Mesodermal cell (in vitro differentiated cells): ENCODE measurements around the gene RPH3AL.
"Not testable (repeated sequence)": the region's sequence is repeated elsewhere in the genome, so short reads cannot be mapped to it uniquely, and the experiment has no call there.

Source experiments
- H3K27ac ChIP-seq: 2 replicates; pipeline ENCODE4 v1.7.0; 2013; ENCODE audit warnings: mild to moderate bottlenecking, low read depth, low read length, moderate library complexity; ENCODE audit not compliant: severe bottlenecking
- H3K36me3 ChIP-seq: 2 replicates; pipeline ENCODE4 v1.7.1; 2013; ENCODE audit warnings: mild to moderate bottlenecking, low read length, moderate library complexity; ENCODE audit not compliant: control insufficient read depth, insufficient read depth
- H3K4me1 ChIP-seq: one replicate; pipeline ENCODE4 v1.7.1; 2013; ENCODE audit warnings: mild to moderate bottlenecking, low read length; ENCODE audit not compliant: insufficient read depth, control insufficient read depth, poor library complexity, severe bottlenecking
- H3K4me3 ChIP-seq: 2 replicates; pipeline ENCODE4 v1.7.0; 2013; ENCODE audit warnings: low read length, control low read depth, mild to moderate bottlenecking; ENCODE audit not compliant: insufficient read depth, poor library complexity, severe bottlenecking; ENCODE audit errors: extremely low read depth
- H3K9me3 ChIP-seq: 2 replicates; pipeline ENCODE4 v1.7.1; 2013; ENCODE audit warnings: mild to moderate bottlenecking, low read length, moderate library complexity; ENCODE audit not compliant: control insufficient read depth
- WGBS, 2 experiments: methylation state at CpG; one replicate each; pipeline ENCODE4 v1.1.5; 2013; ENCODE audit warnings: missing lambda C conversion rate in 2 of 2; ENCODE audit not compliant: insufficient coverage in 2 of 2; 5-methylcytosine and 5-hydroxymethylcytosine counted together

The RPH3AL gene

DNA sequence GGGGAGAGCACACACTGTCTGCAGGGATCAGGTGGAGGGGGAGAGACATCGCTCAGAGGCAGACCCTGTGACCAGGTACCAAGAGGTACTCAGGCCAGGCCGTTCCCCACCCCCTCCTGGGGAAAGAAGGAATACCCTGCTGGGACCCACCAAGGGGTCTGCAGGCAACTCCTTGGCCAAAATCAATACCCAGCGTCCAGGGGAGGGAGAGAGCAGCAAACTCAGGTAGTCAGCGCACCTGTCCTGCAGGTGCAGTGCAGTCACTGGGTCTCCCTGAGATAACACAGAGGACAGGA lies 113.7 kb downstream of the RPH3AL start:
- Histone ChIP-seq H3K4me3 (no peak overlapping the region), H3K36me3 (no peaks in the 10 kb centered on the region), H3K4me1 (peaks cover 8% of the 10 kb centered on the region), H3K27ac (no peak overlapping the region), H3K9me3 (no peaks in the 10 kb centered on the region)
- 74 to 85% methylated on average over 3 to 4 of the region's 4 CpGs for WGBS, 2 experiments

DNA sequence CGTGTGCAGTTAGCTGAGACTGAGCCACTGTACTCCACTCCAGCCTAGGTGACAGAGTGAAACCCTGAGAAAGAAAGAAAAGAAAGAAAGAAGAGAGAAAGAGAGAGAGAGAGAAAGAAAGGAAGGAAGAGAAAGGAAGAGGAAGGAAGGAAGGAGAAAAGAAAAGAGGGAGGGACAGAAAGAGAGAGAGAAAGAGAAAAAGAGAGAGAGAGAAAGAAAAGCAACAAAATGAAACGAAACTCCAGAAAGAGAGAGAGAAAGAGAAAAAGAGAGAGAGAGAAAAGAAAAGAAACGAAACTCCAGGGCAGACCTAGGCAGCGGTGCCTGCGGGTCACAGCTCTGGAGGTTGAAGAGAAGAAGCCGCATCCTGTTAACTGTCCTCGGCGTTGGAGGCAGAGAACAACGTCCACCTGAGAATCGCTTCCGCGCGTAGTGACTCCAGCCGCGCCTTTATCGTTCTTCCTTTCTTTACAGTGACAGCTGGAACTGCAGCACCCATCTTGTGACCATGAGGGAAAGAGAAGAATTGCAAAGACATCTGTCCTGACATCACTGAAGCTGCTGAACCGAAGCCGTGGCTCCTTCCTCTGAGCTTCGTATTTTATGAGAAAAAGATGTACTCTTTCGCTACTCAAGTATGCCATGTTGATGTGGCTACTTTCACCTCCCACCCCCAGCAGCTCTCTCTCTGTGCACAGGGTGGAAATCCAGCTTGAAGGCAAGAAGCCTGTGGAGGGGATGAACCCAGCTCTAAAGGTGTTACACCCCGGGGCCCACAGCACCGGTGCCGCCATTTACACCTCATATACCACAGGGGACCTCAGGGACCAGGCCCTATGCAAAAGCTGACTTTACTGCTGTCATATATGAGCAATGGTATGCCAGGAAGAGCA lies 114.3 kb downstream of the RPH3AL start:
- Histone ChIP-seq H3K4me3 (no peak overlapping the region), H3K36me3 (no peaks in the 10 kb centered on the region), H3K27ac (no peak overlapping the region), H3K4me1 (peaks cover 11% of the 10 kb centered on the region), H3K9me3 (no peaks in the 10 kb centered on the region)
- 85 to 93% methylated on average over 18 to 19 of the region's 23 CpGs for WGBS, 2 experiments

DNA sequence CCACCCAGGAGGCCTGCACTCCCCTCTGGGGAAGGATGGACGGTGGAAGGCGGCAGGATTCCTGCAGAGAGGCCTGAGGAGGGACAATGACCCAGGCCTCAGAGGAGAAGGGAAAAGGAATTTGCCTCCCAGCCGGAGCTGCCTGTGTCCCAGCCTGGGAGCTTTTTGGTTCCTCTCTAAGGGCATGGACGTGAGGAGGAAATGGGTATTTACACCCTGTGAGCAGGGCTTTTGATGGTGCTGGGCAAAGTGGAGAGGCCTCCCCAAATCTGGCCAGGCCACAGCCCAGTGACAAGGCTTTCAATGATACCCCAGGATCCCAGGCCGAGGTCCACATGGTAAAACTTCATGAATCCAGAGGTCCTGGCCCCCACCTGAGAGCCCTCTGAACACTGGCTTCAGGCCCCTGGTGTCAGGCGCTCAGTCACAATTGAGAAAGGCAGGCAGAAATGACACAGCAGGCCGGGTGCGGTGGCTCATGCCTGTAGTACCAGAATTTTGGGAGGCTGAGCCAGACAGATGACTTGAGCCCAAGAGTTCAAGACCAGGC lies 115.1 kb downstream of the RPH3AL start:
- Histone ChIP-seq H3K27ac (no peak overlapping the region), H3K4me3 (no peak overlapping the region), H3K4me1 (peaks cover 17% of the 10 kb centered on the region), H3K9me3 (no peaks in the 10 kb centered on the region), H3K36me3 (no peaks in the 10 kb centered on the region)
- 68 to 81% methylated on average over 6 to 8 of the region's 8 CpGs for WGBS, 2 experiments

DNA sequence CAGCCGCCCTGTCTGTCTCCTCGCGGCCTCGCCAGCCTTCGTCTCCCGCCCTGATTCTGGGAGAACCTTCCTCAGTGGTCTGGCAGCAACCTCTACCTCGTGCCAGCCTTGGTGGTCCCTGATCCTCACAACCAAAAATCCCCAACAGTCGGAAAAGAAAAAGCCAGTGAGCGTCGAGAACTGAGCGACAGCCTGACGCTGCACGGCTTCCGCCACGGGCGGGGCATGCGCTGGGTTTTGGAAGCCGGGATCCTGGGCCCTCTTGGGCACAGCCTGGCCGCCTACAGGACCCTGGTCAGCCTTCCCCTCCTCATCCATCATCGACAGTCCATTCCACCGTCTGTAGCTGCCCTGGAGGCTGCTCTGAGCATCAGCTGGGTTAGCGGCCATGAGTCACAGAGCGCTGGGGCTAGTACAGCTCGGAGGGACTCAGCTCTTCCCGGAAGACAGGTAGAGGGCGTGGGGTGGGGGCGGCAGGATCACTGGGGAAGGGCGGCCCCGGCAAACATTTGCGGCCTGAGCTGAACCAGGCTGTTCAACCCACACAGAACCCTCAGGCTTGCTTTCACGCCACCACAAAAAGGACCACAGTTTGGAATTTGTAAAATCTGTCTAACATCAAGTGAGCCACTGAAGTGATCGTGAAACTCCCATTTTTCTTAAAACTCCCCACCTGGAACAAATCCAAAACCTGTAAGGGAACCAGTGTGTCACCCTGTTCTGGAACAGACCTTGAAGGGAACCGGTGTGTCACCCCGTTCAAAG lies 115.8 kb downstream of the RPH3AL start:
- Histone ChIP-seq H3K27ac (no peak overlapping the region), H3K36me3 (no peaks in the 10 kb centered on the region), H3K9me3 (no peaks in the 10 kb centered on the region), H3K4me1 (peaks cover 17% of the 10 kb centered on the region), H3K4me3 (no peak overlapping the region)
- WGBS, 2 experiments: 81 to 82% methylated on average over 27 to 34 of the region's 34 CpGs

DNA sequence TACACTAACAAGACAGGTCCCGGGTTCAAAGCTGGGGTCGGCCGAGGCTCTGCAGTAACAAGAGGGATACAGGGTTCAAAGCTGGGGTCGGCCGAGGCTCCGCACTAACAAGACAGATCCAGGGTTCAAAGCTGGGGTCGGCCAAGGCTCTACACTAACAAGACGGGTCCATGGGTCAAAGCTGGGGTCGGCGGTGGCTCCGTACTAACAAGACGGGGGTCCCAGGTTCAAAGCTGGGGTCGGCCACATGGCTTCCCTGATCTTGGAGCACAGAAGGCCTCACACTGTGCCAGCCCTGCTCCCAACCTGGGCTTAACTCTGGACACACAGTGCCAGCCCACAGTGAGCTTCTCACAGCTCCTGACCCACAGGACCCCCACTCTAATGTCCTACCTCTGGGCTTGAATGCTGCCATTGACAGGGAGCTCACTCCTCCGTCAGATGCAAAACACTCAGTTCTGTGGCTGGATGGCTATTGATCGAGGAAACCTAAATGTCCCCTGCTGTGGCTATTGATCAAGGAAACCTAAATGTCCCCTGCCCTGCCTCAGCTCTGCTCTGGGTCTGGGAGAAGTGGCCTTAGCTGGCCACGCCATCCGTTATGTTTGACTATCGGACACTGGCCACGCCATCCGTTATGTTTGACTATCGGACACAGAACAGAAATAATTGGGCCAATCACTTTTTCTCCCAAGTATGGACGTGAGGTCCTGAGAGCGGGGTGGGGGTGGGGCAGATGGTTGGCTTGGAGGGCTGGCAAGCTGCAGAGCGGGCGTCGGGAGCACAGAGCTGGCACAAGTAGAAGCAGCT lies 116.6 kb downstream of the RPH3AL start:
- H3K36me3 ChIP-seq: no peaks in the 10 kb centered on the region
- H3K4me1 ChIP-seq: peaks cover 17% of the 10 kb centered on the region
- H3K4me3 ChIP-seq: no peak overlapping the region
- H3K27ac ChIP-seq: no peak overlapping the region
- H3K9me3 ChIP-seq: no peaks in the 10 kb centered on the region
- WGBS, 2 experiments: 90 to 93% methylated on average over 12 to 26 of the region's 26 CpGs

DNA sequence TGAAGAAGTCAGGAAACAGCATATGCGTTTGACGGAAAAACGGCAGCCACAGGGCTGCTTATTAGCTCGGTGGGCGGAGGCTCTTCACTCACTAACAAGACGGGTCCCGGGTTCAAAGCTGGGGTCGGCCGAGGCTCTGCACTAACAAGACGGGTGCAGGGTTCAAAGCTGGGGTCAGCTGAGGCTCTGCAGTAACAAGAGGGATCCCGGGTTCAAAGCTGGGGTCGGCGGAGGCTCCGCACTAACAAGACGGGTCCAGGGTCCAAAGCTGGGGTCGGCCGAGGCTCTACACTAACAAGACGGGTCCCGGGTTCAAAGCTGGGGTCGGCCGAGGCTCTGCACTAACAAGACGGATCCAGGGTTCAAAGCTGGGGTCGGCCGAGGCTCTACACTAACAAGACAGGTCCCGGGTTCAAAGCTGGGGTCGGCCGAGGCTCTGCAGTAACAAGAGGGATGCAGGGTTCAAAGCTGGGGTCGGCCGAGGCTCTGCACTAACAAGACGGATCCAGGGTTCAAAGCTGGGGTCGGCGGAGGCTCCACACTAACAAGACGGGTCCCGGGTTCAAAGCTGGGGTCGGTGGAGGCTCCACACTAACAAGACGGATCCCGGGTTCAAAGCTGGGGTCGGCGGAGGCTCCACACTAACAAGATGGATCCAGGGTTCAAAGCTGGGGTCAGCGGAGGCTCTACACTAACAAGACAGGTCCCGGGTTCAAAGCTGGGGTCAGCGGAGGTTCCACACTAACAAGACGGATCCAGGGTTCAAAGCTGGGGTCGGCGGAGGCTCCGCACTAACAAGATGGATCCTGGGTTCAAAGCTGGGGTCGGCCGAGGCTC lies 117.4 kb downstream of the RPH3AL start:
- H3K36me3 ChIP-seq, H3K27ac ChIP-seq, H3K9me3 ChIP-seq, H3K4me3 ChIP-seq: not testable (repeated sequence)
- 94 to 95% methylated on average over 41 to 42 of the region's 48 CpGs for WGBS, 2 experiments
- H3K4me1 ChIP-seq: peaks cover 17% of the 10 kb centered on the region

DNA sequence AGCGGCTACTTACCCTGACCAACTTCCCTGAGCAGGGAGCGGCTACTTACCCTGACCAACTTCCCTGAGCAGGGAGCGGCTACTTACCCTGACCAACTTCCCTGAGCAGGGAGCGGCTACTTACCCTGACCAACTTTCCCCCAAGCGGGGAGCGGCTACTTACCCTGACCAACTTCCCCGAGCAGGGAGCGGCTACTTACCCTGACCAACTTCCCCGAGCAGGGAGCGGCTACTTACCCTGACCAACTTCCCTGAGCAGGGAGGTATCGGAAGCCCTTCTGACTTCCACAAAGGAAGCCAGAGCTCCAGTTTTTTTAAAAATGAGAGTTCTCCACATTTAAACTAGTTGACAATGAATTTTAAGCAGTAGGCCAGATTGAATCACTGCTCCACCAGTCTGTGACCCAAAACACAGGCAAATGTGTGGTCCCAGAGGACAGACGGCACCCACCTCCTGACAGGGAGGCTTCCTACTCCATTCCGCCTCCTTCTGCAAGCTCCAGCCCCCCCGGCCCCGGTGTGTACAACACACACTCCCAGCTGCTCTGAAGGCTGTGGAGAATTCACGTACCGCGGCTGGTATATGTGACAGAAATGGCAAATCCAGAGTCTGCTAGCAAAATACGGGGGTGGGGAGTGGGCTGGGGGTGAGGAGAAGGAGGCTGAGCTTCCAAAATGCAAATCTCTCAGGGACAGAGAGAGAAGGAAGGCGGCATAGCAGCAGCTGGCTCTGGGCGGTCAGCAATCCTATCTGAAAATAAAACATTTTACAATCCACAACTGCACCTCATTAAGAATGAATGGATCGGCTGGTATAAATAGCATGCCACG lies 118.2 kb downstream of the RPH3AL start:
- not testable (repeated sequence) for H3K9me3 ChIP-seq, H3K36me3 ChIP-seq, H3K27ac ChIP-seq, H3K4me3 ChIP-seq
- 73 to 74% methylated on average over 7 to 9 of the region's 23 CpGs for WGBS, 2 experiments
- H3K4me1 ChIP-seq: peaks cover 18% of the 10 kb centered on the region

DNA sequence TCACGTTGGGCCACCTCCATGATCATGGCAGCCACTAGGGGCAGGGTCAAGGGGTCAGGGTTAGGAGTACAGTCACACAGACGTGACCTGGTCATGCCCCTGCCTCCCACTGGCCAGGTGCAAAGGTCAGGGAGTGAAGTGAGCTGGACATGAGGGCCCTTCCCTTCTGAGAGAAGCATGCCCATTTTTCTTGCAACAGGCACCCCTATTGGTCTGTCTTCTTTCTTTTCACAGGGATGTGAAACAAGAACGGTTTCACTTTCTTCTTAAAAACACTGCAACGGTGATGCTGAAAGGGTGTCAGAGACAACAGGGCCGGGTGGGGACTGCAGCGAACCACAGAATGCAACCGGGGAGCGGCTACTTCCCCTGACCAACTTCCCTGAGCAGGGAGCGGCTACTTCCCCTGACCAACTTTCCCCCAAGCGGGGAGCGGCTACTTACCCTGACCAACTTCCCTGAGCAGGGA lies 119.1 kb downstream of the RPH3AL start:
- Histone ChIP-seq H3K4me1 (peaks cover 24% of the 10 kb centered on the region), H3K36me3 (no peaks in the 10 kb centered on the region), H3K4me3 (no peak overlapping the region), H3K9me3 (no peaks in the 10 kb centered on the region), H3K27ac (no peak overlapping the region)
- WGBS, 2 experiments: 82 to 83% methylated on average over 7 to 8 of the region's 11 CpGs

DNA sequence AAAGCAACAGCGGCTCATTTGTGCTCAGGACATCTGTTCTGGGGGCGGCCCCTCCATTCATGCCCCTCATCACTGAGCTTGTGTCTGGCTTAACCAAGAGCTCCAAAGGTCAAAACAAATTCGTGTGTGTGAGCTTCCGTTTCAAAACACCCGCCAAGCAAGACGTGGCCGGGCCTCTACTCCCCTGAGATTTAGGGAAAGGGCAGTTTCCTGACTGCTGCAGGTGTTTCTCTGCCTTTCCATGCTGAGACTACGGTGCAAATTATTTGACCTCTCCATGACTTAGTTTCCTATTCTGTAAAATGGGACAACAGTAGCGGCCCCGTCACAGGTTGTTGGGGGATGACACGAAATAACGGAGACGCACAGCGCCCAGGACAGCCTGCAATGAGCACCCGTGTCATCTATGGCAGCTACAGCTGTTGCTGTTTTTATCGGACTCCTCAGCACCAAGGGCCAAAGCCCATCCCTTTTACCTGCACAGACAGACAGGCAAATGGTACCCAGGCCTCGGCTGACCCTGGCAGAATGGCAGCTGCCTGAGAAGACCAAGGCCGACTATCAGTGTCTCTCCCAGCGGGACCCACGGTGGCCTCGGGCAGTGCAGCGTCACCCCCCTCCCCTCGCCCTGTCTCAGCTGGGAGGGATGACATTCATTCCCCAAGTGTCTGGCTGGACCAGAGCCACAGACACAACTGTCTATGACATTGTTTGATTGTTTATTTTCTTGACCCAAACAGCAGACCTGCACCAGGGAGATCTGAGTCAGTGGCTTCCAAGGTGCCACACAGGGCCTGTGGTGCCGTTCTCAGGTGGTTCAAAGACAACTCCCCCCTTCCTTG lies 120.4 kb downstream of the RPH3AL start:
- Histone ChIP-seq H3K36me3 (no peaks in the 10 kb centered on the region), H3K9me3 (no peaks in the 10 kb centered on the region), H3K4me3 (no peak overlapping the region), H3K27ac (no peak overlapping the region), H3K4me1 (peaks cover 19% of the 10 kb centered on the region)
- 85 to 88% methylated on average over 19 to 21 of the region's 24 CpGs for WGBS, 2 experiments
